ENCODE results near the gene ITGB6.

DNA sequence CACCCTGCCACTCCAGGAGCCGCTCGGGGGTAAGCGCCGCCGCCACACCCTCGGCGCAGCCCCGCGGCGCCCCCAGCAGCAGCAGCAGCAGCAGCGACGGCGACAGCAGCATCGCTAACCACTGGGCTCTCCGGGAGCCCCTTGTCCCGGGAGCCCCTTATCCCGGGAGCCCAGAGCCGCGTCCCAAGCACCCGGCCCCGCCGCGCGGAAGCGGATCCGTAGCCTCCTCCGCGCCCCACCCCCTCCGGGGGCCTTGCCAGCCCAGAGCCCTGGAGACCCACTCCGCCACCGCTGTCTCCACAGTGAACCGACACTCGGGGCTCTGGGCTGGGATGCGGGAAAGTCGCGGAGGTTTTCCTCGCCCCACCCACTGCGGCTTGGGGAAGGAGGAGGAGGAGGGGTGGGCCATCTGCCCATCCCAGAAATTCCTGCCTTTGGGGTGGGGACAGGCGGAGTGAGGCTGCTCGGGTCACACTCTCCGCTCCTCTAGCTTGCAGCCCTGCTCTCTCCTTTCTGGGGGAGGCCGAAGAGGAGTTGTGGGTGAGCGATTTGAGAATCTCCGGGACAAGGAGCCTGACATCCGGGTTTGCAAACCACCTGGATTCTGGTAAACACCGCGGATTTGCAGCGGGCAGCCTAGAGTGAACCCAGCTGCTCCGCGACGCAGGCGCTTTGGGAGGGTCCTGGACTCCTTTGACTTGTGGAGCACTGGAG is 137.6 kb downstream of the ITGB6 start, which contains the start of gene PLA2R1:
- TF ChIP-seq, protein P1, sequence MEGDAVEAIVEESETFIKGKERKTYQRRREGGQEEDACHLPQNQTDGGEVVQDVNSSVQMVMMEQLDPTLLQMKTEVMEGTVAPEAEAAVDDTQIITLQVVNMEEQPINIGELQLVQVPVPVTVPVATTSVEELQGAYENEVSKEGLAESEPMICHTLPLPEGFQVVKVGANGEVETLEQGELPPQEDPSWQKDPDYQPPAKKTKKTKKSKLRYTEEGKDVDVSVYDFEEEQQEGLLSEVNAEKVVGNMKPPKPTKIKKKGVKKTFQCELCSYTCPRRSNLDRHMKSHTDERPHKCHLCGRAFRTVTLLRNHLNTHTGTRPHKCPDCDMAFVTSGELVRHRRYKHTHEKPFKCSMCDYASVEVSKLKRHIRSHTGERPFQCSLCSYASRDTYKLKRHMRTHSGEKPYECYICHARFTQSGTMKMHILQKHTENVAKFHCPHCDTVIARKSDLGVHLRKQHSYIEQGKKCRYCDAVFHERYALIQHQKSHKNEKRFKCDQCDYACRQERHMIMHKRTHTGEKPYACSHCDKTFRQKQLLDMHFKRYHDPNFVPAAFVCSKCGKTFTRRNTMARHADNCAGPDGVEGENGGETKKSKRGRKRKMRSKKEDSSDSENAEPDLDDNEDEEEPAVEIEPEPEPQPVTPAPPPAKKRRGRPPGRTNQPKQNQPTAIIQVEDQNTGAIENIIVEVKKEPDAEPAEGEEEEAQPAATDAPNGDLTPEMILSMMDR (IDR thresholded peaks at IDR 0.05), result no peak
- TF ChIP-seq POLR2A (IDR thresholded peaks at IDR 0.05), result peak; percentile 10
